ENCODE measurements around the gene RAMP3.
"Not testable (repeated sequence)": the region's sequence is repeated elsewhere in the genome, so short reads cannot be mapped to it uniquely, and the experiment has no call there.

RAMP3 gene, protein sequence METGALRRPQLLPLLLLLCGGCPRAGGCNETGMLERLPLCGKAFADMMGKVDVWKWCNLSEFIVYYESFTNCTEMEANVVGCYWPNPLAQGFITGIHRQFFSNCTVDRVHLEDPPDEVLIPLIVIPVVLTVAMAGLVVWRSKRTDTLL

DNA sequence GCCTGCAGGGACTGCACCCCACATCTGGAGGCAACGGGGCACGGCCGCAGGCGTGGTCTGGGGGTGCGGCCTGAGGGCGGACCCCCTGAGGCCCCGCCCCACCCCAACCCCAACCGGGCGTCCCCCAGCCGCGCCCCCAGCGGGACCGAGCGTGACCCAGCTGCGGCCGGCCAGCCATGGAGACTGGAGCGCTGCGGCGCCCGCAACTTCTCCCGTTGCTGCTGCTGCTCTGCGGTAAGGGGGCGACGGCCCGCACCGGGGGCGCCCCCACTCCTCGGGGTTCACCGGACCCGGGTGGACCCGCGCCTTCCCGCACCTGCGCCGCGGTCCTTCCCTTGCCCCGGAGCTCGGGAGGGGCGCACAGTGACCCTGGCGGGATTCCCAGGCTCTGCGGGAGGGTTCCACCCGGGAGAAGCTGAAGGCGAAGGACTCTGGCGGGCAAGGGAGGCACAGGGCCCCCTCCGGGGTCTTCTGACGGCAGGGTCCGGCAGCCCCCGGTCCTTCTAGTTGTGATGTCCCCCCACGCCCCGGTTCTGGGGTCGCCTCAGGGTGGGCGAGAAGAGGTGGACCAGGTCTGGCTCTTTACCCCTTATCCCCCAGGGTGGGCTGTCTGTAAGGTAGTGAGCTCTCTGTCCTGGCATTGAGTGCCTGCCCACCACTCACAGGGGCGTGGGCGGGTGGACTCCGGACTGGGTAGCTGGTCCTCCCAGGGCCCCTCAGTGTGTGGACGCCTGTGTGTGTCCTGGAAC, at the start of gene RAMP3:
TSS of gene RAMP3 (plus strand) at position 139 of the 749 bp plus-strand sequence. CDS start at position 177, 38 bp downstream.
- no peak for DNase-seq

DNA sequence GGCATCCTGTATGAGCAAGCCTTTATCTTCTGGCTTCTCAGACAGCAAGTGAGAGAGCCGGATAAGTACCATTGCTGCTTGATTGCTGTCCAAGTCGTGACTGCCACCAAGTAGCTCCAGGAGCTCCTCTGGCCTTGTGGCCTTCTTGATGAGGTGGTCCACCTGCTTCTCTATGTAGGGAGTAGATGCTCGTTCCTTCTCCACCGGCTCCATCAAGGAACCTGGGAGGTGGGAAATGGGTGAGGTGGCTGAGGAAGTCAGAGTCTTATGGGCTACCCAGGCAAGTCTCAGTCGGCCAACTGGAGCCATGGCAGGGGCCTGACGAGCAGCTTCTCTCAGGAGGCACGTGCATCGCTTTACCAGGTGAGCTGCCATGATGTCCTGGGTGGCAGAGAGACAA, 48.7 kb upstream of the RAMP3 start:
- DNase-seq = no peak

DNA sequence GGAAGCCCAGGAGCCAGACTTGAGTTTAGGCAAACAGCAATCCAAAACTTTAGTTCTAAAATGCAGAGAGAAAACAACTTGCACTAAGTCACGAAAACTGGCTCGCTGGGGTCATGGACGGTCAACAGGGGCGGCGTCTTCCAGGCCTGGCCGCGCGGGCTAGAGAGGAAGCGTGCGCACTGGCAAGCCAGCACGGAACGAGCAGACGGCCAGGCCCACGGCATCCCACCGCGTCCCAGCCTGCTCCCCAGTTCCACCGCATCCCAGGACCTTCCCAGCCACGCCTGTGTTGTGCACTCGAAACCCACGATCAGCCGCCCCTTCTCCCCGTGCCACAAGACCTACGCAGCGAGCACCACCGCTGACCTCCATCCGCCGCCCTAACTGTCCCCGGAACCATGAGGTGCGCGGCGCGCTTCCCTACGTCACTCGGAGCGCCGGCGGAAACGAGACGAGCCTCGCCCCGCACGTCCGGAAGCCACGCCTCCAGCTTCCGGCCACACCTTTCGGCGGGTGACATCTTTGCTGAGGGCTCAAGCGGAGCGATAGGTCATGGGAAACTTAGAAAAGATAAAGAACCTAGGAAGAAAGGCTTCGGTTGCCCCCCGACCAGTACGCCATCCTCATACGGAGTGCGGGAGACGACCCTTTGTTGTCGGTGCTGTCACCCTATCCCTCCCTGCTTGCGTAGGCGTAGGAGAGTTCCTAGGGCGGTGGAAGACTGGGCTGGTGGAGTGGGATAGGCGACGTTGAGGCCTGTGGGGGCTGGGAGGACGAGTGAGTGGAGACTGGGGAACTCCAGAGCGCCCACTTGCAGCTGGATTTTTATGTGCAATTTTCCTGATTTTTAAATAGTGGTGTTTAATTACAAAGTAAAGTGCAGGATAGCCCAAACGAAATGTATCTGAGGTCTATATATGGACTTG, 46.0 kb upstream of the RAMP3 start, which contains the start of gene TBRG4:
TSS of gene TBRG4 (minus strand) at position 400 of the 926 bp plus-strand sequence. CDS start 2,460 bp downstream, outside the sequence.
- peak; percentile 98 for DNase-seq

DNA sequence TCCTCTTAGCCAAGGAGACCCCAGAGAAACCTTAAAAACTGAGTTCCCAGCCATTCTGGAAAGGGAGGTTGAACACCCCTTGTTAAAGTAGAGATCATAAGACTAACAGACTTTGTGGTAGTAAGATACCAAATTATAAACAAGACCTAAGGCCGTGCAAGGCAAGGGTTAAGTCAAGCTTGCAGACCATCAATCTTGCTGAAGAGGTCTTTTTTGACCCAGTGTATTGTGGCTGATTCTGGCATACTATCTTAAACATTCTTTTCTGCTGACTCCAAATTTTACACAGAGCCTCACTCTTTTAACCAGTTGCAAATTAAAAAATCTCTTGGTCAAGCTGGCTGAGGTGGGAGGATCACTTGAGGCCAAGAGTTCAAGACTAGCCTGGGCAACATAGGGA, 44.9 kb upstream of the RAMP3 start:
- DNase-seq = peak; percentile 65

DNA sequence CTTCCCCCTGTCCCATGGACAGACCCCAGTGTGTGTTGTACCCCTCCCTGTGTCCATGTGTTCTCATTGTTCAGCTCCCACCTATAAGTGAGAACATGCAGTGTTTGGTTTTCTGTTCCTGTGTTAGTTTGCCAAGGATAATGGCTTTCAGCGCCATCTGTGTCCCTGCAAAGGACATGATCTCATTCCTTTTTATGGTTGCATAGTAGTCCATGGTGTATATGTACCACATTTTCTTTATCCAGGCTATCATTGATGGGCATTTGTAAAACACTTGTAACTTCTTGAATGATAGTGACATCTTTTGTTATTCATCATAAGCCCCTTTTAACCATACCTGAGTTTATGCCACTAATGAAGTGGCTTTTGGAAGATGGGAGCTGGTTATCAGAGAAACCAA, 43.3 kb upstream of the RAMP3 start:
- DNase-seq = not testable (repeated sequence)

DNA sequence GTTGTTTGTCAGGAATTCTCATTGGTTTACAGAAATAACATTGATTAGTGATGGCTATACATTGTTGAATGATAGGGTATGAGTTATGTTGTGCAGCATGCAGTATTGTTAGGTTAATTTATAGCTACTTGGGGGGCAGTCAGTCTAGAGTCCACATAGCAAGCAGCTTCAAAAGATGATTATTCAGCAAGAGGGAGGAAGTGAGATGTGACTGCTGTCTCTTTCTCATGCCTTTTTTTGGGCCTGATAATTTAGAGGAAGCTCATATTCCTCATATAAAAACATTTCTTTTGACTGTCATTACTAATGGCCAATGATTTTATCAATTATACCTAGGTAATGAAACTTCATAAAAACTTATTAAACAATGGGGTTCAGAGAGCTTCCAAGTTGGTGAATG, 42.7 kb upstream of the RAMP3 start:
- DNase-seq = no peak

DNA sequence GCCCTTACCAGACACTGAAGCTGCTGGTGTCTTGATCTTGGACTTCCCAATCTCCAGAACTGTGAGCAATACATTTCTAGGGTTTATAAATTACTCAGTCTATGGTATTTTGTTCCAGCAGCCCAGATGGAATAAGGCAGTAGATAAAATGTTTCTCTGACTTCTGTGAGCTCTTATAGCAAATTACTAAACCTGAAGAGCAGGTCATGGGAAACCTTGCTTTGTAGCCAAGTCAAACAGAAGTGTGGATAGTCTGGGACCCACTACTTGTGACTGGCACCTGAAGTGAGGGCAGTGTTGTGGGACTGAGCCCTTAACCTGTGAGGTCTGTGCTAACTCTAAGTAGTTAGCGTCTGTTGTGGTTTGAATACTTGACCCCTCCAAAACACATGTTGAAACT, 41.5 kb upstream of the RAMP3 start:
- no peak for DNase-seq

DNA sequence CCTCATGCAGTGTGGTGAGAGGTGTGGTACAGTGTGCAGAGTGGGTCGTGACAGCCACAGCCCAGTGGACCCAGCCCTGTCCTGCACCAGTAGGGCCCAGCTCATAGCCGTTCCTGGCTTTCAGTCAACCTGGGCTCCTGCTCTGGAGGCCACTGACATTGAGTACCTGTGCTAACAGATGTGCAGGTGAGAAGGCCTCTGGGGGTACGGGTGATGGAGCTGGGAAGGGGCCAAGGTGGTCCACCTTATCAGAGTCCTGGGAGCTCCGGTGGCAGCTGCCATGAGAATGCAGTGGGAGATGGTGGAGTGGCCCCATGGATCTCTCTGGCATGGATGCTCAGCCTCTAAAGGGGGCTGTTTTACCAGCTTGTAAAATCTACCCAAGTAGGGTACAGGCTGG, 40.0 kb upstream of the RAMP3 start:
- no peak for DNase-seq

DNA sequence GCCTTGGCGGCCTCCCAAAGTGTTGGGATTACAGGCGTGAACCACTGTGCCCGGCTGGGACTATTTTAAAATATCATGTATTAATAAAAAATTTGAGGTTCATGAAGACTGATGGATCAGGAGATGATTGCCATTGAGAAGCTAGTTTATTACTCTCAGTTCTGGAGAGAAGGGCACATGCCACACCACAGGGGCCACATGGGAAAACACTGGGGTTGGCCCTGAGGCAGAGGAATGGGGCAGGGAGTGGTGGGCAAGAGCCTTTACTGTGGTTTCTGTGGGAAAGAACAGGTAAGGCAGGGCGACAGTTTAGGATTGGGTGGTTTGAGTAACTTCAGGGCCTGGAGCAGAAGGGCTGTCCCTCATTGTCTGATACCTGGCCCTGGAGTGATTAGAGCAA, 39.3 kb upstream of the RAMP3 start:
- no peak for DNase-seq

DNA sequence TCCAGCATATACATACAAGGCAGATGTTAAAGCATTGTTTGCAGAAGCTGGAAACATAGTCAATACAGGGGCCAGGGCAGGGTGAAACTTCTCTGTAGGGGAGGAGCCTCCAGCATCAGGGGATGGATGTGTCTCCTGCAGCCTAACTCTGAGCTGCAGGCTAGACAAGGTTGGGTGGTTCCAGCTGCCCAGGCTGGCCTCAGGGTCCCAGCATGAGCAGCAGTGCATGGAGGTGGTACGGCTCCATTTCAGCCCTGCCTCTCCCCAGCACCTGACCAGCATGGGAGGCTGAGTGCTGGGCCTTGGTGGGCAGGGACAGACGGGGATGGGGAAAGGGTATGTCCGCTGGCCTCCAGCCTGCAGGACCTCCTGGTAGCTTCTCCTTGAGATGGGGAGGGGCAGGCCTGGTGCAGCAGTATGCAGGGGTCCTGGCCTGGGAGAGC, 38.7 kb upstream of the RAMP3 start:
- no peak for DNase-seq

DNA sequence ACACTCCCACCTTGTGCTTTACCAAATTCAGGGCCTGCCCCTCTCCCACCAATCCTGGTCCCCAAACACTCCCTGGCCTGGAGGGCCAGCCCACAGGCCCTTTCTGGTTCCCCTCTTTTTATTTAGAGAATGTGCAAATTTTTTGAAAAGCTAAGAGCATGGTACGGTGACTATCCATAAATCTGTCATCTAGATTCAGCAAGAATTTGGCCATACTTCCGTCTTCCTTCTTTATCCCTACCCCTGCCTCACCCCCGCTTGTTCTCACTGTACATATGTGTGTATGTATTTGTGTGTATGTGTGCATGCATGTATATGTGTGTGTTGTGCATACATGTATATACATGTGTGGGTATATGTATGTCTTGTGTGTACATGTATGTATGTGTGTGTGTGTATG, 38.0 kb upstream of the RAMP3 start:
- DNase-seq = no peak

DNA sequence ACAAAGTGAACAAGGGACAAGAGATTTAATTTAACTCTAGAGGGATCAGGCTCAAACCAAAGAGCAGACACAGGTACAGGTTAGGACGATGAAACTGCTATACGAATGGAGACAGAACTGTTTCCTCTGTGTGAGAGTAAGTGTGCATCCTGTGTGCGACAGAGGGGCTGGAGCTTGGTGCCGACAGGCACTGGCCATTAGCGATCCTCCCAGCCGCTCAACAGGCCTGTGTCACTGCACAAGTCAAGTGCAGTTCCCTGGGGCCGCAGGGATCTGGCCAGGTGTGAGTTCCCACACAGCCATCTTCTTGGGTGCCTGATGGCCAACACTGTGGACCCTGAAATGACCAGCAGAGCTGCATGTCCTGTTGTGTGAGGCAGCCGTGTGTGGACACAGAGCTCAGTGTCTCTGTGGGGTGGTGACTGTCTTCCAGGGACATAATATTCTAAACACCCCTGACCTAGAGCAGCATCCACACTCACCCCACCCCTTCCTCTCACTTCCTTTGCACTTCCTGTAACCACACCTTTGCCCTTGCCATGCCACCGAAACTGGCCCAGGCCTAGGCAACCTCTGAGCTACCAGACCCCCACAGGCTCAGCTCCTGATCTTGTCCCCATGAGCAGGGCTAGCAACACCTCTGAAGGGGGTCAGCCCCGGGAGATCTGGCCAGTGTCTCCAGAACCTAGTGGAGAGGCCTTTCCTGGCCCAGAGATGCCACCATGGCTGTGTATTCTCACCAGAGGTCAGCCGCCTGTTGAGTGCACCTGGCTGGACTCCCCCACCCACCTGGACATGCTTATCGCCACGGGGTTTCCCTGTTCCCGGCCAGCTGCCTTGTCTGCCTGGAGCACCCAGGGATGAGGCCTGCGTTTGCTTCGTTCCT, 34.4 kb upstream of the RAMP3 start:
- no peak for DNase-seq

DNA sequence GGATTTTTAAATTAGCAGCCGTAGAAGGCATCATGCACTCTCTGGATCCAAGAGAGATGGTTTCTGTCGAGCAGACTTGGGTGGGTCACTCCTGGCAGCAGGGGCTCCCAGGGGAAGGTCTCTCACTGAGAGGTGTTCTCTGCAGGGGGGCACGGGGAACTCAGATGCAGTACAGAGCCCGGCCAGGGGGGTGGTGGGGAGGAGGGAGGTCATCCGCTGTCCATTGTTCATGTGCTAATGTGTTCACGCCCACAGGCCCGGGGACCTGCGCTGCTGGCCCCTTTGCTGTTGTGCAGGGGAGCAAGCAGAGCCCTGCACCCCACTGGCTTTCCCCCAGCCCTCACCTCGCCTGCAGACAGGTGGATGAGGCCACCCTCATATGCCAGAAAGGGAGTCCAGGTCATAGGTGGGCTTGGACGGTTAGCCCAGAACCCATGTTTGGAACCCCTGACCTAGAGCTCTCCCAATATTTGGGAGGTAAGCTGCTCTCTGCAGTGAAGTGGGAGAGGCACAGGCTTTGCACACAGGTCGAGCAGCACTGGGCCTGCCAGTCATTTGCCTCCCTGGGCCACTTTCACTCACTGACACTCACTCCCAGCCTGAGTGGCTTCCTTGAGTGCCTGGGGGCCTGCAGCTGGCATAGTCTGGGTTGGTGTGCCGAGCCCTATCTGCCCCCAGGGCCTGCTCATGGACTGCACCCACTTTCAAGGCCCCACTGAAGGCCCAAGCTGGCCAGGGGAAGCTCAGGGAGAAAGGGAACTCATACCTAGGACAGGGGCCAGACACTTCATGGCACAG, 33.5 kb upstream of the RAMP3 start:
- no peak for DNase-seq

DNA sequence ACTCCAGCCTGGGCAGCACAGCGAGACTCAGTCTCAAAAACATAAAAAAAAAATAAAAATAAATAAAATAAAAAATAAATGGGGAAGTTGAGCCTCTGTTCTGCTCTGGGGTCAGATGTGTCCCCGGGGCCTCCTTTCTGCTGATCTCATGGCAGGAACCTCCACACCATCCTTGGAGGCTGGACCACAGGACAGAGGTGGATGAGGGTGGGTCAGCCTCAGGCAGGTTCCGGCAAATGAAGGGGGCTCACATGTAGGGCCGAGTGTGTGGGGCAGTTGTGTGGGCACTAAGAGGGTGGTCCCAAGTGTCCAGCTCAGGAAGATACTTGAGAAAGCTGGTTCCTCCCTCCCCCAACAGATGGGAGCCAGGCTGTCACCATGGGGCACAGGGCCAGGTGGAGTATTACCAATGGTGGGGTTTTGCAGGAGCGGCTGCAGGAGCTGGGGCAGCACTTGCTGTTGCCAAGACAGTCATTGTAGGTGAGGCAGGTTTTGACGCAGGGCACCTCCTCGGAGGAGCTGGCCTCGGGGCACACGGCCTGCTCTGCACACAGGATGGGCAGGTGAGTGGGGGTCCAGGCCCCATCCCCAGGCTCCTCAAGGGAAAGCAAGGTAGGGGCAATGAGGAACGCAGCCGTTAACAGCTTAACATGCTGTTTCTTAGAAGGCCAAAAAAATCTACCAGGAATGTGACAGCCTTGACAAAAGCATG, 32.2 kb upstream of the RAMP3 start:
- no peak for DNase-seq

DNA sequence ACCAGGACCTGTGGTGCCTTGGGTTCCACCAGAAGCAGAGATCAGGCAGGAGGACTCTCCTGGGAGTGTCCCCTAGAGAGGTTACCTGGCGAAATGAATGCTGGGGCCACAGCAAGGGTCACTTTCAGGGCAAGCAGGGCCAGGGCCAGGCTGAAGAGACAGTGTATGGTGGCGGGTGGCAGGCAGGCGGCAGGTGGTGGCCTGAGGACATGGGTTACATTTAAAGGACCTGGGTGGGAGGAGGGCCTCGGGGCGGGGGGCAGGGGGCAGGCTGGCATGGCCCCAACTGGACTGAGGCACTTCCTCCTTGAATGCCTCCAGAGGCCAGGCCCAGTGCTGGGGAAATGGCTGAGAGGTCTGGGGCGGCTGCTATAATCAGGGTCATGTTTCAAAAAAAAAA, 31.4 kb upstream of the RAMP3 start:
- DNase-seq = no peak

DNA sequence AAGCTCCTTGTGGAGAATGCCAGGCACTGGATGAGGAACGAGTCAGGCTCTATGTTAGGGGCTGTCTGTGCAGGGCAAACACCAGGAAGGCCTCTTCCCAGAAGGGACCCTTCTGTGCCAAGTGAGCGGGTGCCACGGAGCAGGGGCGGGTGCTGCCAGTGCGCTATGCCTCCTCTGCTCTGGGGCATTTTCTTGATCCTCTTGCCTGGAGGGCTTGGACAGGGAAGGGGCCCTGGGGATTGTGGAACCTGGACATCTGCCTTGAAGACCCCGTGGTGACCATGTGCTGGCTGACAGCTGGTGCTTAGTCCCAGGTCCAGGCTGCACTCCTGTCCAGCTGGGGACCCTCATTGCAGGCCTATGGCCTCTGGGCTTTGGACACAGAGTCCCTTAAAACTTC, 30.7 kb upstream of the RAMP3 start:
- DNase-seq = no peak

DNA sequence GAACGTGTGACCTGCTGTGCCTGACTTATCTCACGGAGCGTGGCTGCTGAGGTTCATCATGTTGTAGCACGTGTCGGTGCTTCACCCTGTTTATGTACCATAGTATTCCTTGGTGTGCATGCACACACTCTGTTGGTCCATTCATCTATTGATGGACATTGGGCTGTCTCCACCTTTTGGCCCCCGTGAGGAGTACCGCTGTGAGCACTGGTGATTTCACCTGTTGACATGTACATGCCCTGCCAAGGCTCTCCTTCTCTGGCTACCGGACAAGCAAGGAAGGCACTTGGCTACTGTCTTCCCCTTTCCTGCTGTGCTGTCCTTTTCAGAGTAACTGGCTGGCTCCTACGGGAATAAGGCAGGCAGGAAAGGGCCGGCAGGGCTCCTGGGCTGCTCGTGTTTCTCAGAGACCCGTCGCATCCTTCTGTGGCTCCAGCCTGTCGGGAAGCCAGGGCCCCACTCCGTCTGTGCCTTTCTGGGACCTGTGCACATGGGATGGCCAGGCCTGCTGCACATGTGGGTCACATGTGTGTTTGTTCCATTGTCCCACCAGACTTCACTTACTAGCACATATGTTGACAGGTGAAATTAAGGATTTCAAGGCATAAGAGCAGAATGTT, 28.3 kb upstream of the RAMP3 start:
- DNase-seq = no peak

DNA sequence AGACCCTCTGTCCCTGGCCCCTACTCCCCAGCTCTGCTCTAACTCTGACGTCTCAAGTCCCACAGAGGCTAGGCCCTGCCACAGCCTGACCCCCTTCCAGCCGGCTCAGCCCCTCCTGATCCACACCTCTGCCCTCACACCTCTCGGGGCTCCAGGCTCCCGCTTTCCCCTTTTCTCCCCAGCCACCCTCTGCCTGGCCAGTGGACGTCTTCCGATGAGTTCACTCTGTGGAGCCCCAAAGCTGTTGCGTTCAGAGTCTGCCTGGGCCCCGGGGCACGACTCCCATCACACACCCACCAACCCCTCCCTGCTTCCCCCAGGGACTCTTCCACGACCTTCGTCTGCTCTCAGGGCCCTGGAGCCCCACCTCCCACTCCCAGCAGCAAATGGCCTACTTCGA, 27.7 kb upstream of the RAMP3 start:
- no peak for DNase-seq

DNA sequence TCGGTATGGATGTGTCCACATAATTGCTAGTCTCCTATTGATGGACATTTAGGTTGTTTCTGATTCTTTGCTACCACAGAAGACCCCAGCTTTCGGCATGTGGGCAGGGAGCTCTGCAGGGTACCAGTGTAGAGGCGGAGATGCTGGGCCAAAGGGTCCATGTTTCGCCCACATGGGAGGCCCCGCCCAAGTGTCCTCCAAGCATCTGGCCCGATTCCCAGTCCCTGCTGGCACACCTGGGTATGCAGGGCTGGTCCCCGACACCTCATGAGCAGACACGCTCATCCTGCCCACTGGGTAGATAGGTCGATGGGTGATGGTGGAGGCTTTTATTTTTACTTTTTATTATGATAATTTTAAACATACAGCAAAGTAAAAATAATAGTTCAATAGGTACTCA, 26.7 kb upstream of the RAMP3 start:
- DNase-seq = no peak

DNA sequence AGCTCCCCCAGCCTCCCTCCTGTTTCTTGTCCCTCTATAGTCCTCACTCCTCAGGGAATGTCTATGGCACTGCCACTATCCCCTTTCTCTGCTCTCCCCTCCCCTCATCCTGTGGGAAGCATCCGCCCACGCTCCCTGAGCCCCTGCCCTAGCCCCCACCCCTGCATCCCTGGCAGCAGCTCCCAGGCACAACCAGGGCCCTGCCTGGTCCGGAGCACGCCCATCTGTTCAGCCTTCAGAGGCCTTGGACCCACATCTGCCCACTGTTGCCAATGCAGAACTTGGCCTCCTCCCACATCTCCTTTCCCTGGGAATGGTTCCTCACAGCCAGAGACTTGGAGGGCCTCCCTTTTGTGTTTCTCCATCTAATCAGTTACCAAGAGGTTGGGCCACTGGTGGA, 25.7 kb upstream of the RAMP3 start:
- no peak for DNase-seq

Data from NCI-H226 (cell line).